Measurements from ENCODE around the gene ARHGAP10. TPM values are rescaled to one million over a fixed set of nuclear protein-coding genes. Genes with fewer than 3 reads are reported as not detected.

Gene ARHGAP10
- total and polyA plus RNA-seq, 2 donors (not counting 1 experiment from before 2014, with no cell fraction given) = 0.10 to 0.34 TPM

DNA sequence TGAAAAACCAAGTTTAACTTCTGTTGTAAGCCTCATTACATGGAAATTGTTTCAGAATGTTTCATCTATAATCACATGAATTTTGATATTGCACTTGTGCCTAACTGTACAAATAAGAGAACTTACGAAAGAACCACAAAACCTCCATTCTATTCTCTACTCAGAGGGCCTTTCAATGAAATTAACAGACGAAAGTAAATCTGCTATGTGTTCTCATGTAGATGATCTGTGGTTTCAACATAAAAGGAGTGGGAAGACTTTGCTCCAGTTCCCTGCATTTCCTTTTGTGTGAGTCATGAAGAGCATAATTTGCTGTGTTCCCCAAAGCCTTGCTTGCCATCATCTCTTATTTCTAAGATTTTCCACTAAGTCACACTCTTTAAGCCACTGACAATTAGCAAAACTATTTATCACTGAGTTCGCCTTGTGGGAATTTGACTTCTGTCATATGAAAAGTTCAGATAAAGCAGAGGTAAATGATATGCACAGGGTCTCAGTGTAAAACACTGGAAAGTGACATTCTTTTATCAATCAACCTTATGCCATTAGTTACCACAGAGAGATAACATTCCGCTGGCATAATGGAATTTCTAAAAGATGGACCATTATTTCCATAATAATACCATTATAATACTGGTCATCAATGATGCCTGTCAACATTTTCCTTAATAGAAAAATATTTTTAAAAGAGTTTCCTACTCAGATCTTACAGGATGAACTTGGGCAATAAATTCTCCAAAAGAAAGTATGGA lies 380.5 kb downstream of the ARHGAP10 start:
- H3K4me3 Mint-ChIP-seq = no peak overlapping the region
- no peaks in the 10 kb centered on the region for H4K20me1 ChIP-seq (ENCODE audit: control insufficient read depth, insufficient read depth, low read length, poor library complexity, severe bottlenecking)
- WGBS (ENCODE audit: insufficient coverage) = no CpG with 5 or more reads among the region's 4 CpGs
- H3K27ac ChIP-seq (ENCODE audit: low read length in 2 of 2) = no peak overlapping the region
- no peak overlapping the region for H3K27ac Mint-ChIP-seq
- H3K9ac ChIP-seq (ENCODE audit: low read length) = no peak overlapping the region
- CTCF ChIA-PET = no interaction called here
- H3K36me3 ChIP-seq (replicated peaks in 1 of 2; ENCODE audit: control extremely low read depth in 1 of 2, control insufficient read depth in 1 of 2, extremely low read depth in 1 of 2, insufficient read depth in 2 of 2, low read length in 1 of 2) = peaks cover 0 to 2% of the 10 kb centered on the region in 2 experiments
- intact Hi-C loops (cut with micrococcal nuclease) = no loop called here
- DNase-seq (no peak), ATAC-seq (ENCODE audit: low read depth) (no peak)
- no peaks in the 10 kb centered on the region for H3K27me3 ChIP-seq (replicated peaks in 1 of 4; ENCODE audit: control extremely low read depth in 1 of 4, control insufficient read depth in 3 of 4, insufficient read depth in 4 of 4, low read length in 3 of 4)
- H3K4me1 ChIP-seq (ENCODE audit: control insufficient read depth in 2 of 2, insufficient read depth in 2 of 2, low read length in 2 of 2) = no peaks in the 10 kb centered on the region
- no peaks in the 10 kb centered on the region for H3K79me2 ChIP-seq (ENCODE audit: control insufficient read depth, insufficient read depth, low read length)
- POLR2A ChIA-PET = no interaction called here
- no peak for TF ChIP-seq EZH2 (IDR thresholded peaks at IDR 0.05; ENCODE audit: borderline replicate concordance, insufficient read depth, low read depth, low read length, poor library complexity, severe bottlenecking)
- no peak for TF ChIP-seq CTCF (IDR thresholded peaks at IDR 0.05)
- H3K9me3 Mint-ChIP-seq (ENCODE audit: insufficient read depth) = no peaks in the 10 kb centered on the region
- H3K4me1 Mint-ChIP-seq = no peaks in the 10 kb centered on the region
- H2AFZ ChIP-seq (ENCODE audit: insufficient read depth, low read depth, low read length, poor library complexity, severe bottlenecking) = no peak overlapping the region
- H3K9me3 ChIP-seq (ENCODE audit: control extremely low read depth in 1 of 3, control insufficient read depth in 2 of 3, insufficient read depth in 1 of 3, low read length in 2 of 3) = peaks cover 0 to 9% (median 0%) of the 10 kb centered on the region in 3 donors
- H3K4me3 ChIP-seq (ENCODE audit: control extremely low read depth in 1 of 5, extremely low read depth in 1 of 5, insufficient read depth in 1 of 5, low read depth in 2 of 5, low read length in 4 of 5) = no peak overlapping the region
- H3K27me3 Mint-ChIP-seq = no peaks in the 10 kb centered on the region
- no peak overlapping the region for H3K4me2 ChIP-seq (replicated peaks; ENCODE audit: low read depth, low read length, poor library complexity, severe bottlenecking)

DNA sequence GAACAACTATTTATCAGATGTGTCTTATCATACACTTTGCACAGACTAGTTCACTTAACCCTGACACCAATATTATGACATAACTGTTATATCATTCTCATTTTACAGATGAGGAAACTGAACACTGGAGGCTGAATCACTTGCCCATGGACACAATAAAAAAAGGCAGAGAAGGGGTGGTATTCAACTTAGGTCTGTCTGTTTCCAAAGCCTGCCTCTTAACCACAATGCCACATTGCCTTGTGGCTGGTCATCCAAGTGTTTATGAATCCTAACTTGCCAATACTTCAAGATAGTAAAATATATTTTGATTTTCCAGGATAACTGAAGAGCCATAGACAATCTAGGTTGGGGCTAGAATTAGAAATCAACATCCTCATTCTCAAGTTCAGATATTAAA lies 382.5 kb downstream of the ARHGAP10 start:
- ATAC-seq (ENCODE audit: low read depth) (no peak), DNase-seq (no peak)
- H2AFZ ChIP-seq (ENCODE audit: insufficient read depth, low read depth, low read length, poor library complexity, severe bottlenecking) = no peak overlapping the region
- ChIA-PET CTCF (no interaction called here), POLR2A (no interaction called here)
- intact Hi-C loops (cut with micrococcal nuclease) = no loop called here
- peaks cover 0 to 2% of the 10 kb centered on the region in 2 experiments for H3K36me3 ChIP-seq (replicated peaks in 1 of 2; ENCODE audit: control extremely low read depth in 1 of 2, control insufficient read depth in 1 of 2, extremely low read depth in 1 of 2, insufficient read depth in 2 of 2, low read length in 1 of 2)
- H3K9me3 Mint-ChIP-seq (ENCODE audit: insufficient read depth) = no peaks in the 10 kb centered on the region
- TF ChIP-seq CTCF (IDR thresholded peaks at IDR 0.05) = no peak
- TF ChIP-seq EZH2 (IDR thresholded peaks at IDR 0.05; ENCODE audit: borderline replicate concordance, insufficient read depth, low read depth, low read length, poor library complexity, severe bottlenecking) = no peak
- no peaks in the 10 kb centered on the region for H3K4me1 ChIP-seq (ENCODE audit: control insufficient read depth in 2 of 2, insufficient read depth in 2 of 2, low read length in 2 of 2)
- H3K27me3 Mint-ChIP-seq = no peaks in the 10 kb centered on the region
- H3K27me3 ChIP-seq (replicated peaks in 1 of 4; ENCODE audit: control extremely low read depth in 1 of 4, control insufficient read depth in 3 of 4, insufficient read depth in 4 of 4, low read length in 3 of 4) = no peaks in the 10 kb centered on the region
- H3K4me2 ChIP-seq (replicated peaks; ENCODE audit: low read depth, low read length, poor library complexity, severe bottlenecking) = no peak overlapping the region
- no peak overlapping the region for H3K27ac ChIP-seq (ENCODE audit: low read length in 2 of 2)
- no peak overlapping the region for H3K4me3 Mint-ChIP-seq
- no peak overlapping the region for H3K27ac Mint-ChIP-seq
- no peaks in the 10 kb centered on the region for H3K4me1 Mint-ChIP-seq
- H4K20me1 ChIP-seq (ENCODE audit: control insufficient read depth, insufficient read depth, low read length, poor library complexity, severe bottlenecking) = no peaks in the 10 kb centered on the region
- H3K9me3 ChIP-seq (ENCODE audit: control extremely low read depth in 1 of 3, control insufficient read depth in 2 of 3, insufficient read depth in 1 of 3, low read length in 2 of 3) = no peaks in the 10 kb centered on the region
- no peak overlapping the region for H3K4me3 ChIP-seq (ENCODE audit: control extremely low read depth in 1 of 5, extremely low read depth in 1 of 5, insufficient read depth in 1 of 5, low read depth in 2 of 5, low read length in 4 of 5)
- H3K9ac ChIP-seq (ENCODE audit: low read length) = no peak overlapping the region
- no peaks in the 10 kb centered on the region for H3K79me2 ChIP-seq (ENCODE audit: control insufficient read depth, insufficient read depth, low read length)

All from B cell (primary cell).